ENCODE data around the gene NCSTN.

- TF ChIP-seq YY1 (IDR thresholded peaks at IDR 0.05; ENCODE audit: insufficient read depth, insufficient read length) (no peak), SUZ12 (IDR thresholded peaks at IDR 0.05; ENCODE audit: extremely low read depth, insufficient read depth, insufficient read length) (no peak), ZNF274 (IDR thresholded peaks at IDR 0.05; ENCODE audit: low read depth, low read length) (no peak)
Measured at GRCh38 chr1:160407839-160408801, 64.9 kb downstream of the NCSTN start.
